H9 (cell line): ENCODE measurements around the gene AKAP1. TPM values are rescaled to one million over a fixed set of nuclear protein-coding genes. Genes with fewer than 3 reads are reported as not detected.

Source experiments
- DNase-seq: peaks from one replicate; pipeline ENCODE4 v3.0.0-alpha.2; 2017
- H2AFZ ChIP-seq: one replicate; pipeline ENCODE4 v1.6.1; 2013; ENCODE audit warnings: mild to moderate bottlenecking, low read length, control low read depth, moderate library complexity
- H2AK5ac ChIP-seq: 2 replicates; pipeline ENCODE4 v1.6.1; 2013; ENCODE audit warnings: low read length, control low read depth, mixed read lengths; ENCODE audit not compliant: insufficient read length
- H2BK120ac ChIP-seq: one replicate; pipeline ENCODE4 v1.6.1; 2013; ENCODE audit warnings: low read depth, mild to moderate bottlenecking, low read length, control low read depth, inconsistent platforms; ENCODE audit not compliant: poor library complexity, severe bottlenecking
- H2BK12ac ChIP-seq: 2 replicates; pipeline ENCODE4 v1.6.1; 2013; ENCODE audit warnings: low read length, control low read depth, mixed read lengths, low read depth; ENCODE audit not compliant: insufficient read length
- H2BK15ac ChIP-seq: 2 replicates; pipeline ENCODE4 v1.6.1; 2013; ENCODE audit warnings: low read depth, low read length, control low read depth
- H2BK20ac ChIP-seq: one replicate; pipeline ENCODE4 v1.6.1; 2013; ENCODE audit warnings: low read depth, mild to moderate bottlenecking, low read length, control low read depth, inconsistent platforms; ENCODE audit not compliant: poor library complexity, severe bottlenecking
- H2BK5ac ChIP-seq: 2 replicates; pipeline ENCODE4 v1.6.1; 2013; ENCODE audit warnings: low read length, control low read depth, mixed read lengths; ENCODE audit not compliant: insufficient read length
- H3K14ac ChIP-seq: 2 replicates; pipeline ENCODE4 v1.6.1; 2013; ENCODE audit warnings: low read length, control low read depth; ENCODE audit not compliant: insufficient read depth
- H3K18ac ChIP-seq: 2 replicates; pipeline ENCODE4 v1.6.1; 2013; ENCODE audit warnings: low read depth, mild to moderate bottlenecking, mixed read lengths, low read length, control low read depth; ENCODE audit not compliant: insufficient read length
- H3K23ac ChIP-seq: 2 replicates; pipeline ENCODE4 v1.6.1; 2013; ENCODE audit warnings: low read length, control low read depth, mixed read lengths, low read depth; ENCODE audit not compliant: insufficient read length
- H3K23me2 ChIP-seq: 2 replicates; pipeline ENCODE4 v1.6.1; 2013; ENCODE audit warnings: low read depth, mild to moderate bottlenecking, mixed read lengths, low read length, control low read depth; ENCODE audit not compliant: insufficient read length, poor library complexity, severe bottlenecking
- H3K27ac ChIP-seq: 2 replicates; pipeline ENCODE4 v1.5.1; 2013; ENCODE audit warnings: low read length, control low read depth, mixed read lengths, low read depth; ENCODE audit not compliant: insufficient read length
- H3K27me3 ChIP-seq: 2 replicates; pipeline ENCODE4 v1.6.1; 2013; ENCODE audit warnings: low read length, control low read depth, inconsistent platforms; ENCODE audit not compliant: insufficient read depth
- H3K4ac ChIP-seq: 2 replicates; pipeline ENCODE4 v1.6.1; 2013; ENCODE audit warnings: low read depth, mild to moderate bottlenecking, control low read depth, inconsistent platforms, low read length, moderate library complexity
- H3K4me1 ChIP-seq: 2 replicates; pipeline ENCODE4 v1.6.1; 2013; ENCODE audit warnings: low read length, control low read depth, inconsistent platforms; ENCODE audit not compliant: insufficient read depth
- H3K4me2 ChIP-seq: 2 replicates; pipeline ENCODE4 v1.6.1; 2013; ENCODE audit warnings: low read length, control low read depth, mixed read lengths; ENCODE audit not compliant: insufficient read length, insufficient read depth
- H3K56ac ChIP-seq: 2 replicates; pipeline ENCODE4 v1.6.1; 2013; ENCODE audit warnings: low read depth, mild to moderate bottlenecking, mixed read lengths, low read length, control low read depth; ENCODE audit not compliant: insufficient read length
- H3K79me1 ChIP-seq: 2 replicates; pipeline ENCODE4 v1.6.1; 2013; ENCODE audit warnings: low read depth, mild to moderate bottlenecking, moderate library complexity, low read length, control low read depth, inconsistent platforms; ENCODE audit not compliant: insufficient read depth, poor library complexity, severe bottlenecking
- H3K79me2 ChIP-seq: 2 replicates; pipeline ENCODE4 v1.6.1; 2013; ENCODE audit warnings: low read length, control low read depth, inconsistent platforms; ENCODE audit not compliant: insufficient read depth
- H3K9ac ChIP-seq: 2 replicates; pipeline ENCODE4 v1.6.1; 2013; ENCODE audit warnings: low read length, control low read depth, mixed read lengths; ENCODE audit not compliant: insufficient read length; ENCODE audit errors: extremely low read depth
- H3K9me3 ChIP-seq: one replicate; pipeline ENCODE4 v1.6.1; 2013; ENCODE audit warnings: low read depth, low read length, inconsistent platforms; ENCODE audit not compliant: control insufficient read depth
- H3T11ph ChIP-seq: one replicate; pipeline ENCODE4 v1.6.1; 2013; ENCODE audit warnings: mild to moderate bottlenecking, low read length, control low read depth, inconsistent platforms
- H4K20me1 ChIP-seq: one replicate; pipeline ENCODE4 v1.6.1; 2013; ENCODE audit not compliant: control insufficient read depth, insufficient read length, insufficient read depth
- H4K5ac ChIP-seq: 2 replicates; pipeline ENCODE4 v1.6.1; 2013; ENCODE audit warnings: low read depth, mild to moderate bottlenecking, mixed read lengths, low read length, control low read depth; ENCODE audit not compliant: insufficient read length
- H4K8ac ChIP-seq: replicated peaks from 2 replicates; pipeline ENCODE4 v1.6.1; 2013; ENCODE audit warnings: low read length, control low read depth, mixed read lengths, low read depth; ENCODE audit not compliant: insufficient read length
- H4K91ac ChIP-seq: 2 replicates; pipeline ENCODE4 v1.6.1; 2013; ENCODE audit warnings: low read depth, mild to moderate bottlenecking, moderate library complexity, mixed read lengths, low read length, control low read depth; ENCODE audit not compliant: insufficient read length
- H3K27ac Mint-ChIP-seq, 3 experiments: 2 replicates in 2 of 3; 3 replicates in 1 of 3; pipeline ENCODE4 v1.8.0; 2020 to 2021; ENCODE audit warnings: mixed read lengths in 3 of 3, mild to moderate bottlenecking in 1 of 3, moderate library complexity in 1 of 3
- H3K27me3 Mint-ChIP-seq: 2 replicates; pipeline ENCODE4 v1.8.0; 2021; ENCODE audit warnings: low read depth, mild to moderate bottlenecking, moderate library complexity, mixed read lengths
- H3K36me3 Mint-ChIP-seq, 3 experiments: 2 replicates in 2 of 3; 3 replicates in 1 of 3; pipeline ENCODE4 v1.8.0; 2020 to 2021; ENCODE audit warnings: low read depth in 3 of 3, mixed read lengths in 3 of 3; ENCODE audit not compliant: insufficient read depth in 1 of 3
- H3K4me1 Mint-ChIP-seq, 2 experiments: 2 replicates each; pipeline ENCODE4 v1.8.0; 2020; ENCODE audit warnings: mixed read lengths in 2 of 2
- H3K4me3 Mint-ChIP-seq, 2 experiments: 2 replicates in 1 of 2; 3 replicates in 1 of 2; pipeline ENCODE4 v1.8.0; 2020 to 2021; ENCODE audit warnings: mild to moderate bottlenecking in 2 of 2, mixed read lengths in 2 of 2, moderate library complexity in 1 of 2
- H3K9me3 Mint-ChIP-seq, 2 experiments: 2 replicates in 1 of 2; 3 replicates in 1 of 2; pipeline ENCODE4 v1.8.0; 2020; ENCODE audit warnings: mild to moderate bottlenecking in 2 of 2, mixed read lengths in 2 of 2, moderate library complexity in 1 of 2
- WGBS: extraction: QIAGEN DNeasy Blood & Tissue Kit; methylation state at CpG from one replicate; pipeline ENCODE4 v1.1.7; 2013; ENCODE audit warnings: missing lambda C conversion rate, low lambda C conversion rate, mixed read lengths; ENCODE audit not compliant: insufficient read length; ENCODE audit errors: extremely low coverage; 5-methylcytosine and 5-hydroxymethylcytosine counted together
- total RNA-seq: library from RNA; stranded (reverse); gene quantifications from 2 replicates; pipeline ENCODE4 v1.2.1, GENCODE V29; 2021
- TF ChIP-seq, protein P1 (sequence below): fragments of 200-600 bp; sonication (generic); conservative IDR thresholded peaks from 3 replicates; pipeline ENCODE4 v1.8.0; 2021; ENCODE audit warnings: antibody characterized with exemption, mild to moderate bottlenecking

AKAP1 gene
- total RNA-seq, 1 experiment from 2014 or later, result 61.2 TPM

DNA sequence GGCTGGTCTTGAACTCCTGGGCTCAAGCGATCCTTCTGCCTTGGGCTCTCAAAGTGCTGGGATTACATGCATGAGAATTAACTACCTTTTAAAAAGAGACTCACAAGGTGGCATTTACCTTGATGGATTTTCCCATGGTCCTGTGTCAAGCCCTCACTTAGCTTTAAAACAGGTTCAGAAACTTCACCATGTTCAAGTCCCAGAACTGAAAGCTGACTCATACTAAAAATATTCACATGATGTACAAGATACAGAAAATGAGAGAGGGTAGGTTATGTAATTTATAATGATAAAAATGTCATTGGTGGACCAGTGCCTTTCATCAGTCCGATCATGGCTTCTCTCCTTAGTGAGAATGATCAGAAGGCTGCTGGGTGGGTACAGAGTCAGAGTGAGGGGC lies 4.3 kb upstream of the AKAP1 start:
- no CpG with 5 or more reads among the region's 2 CpGs for WGBS
- Mint-ChIP-seq H3K27me3 (no peaks in the 10 kb centered on the region; the same call in 1 of the 2 replicates), H3K4me3 (no peak overlapping the region), H3K9me3 (no peaks in the 10 kb centered on the region), H3K27ac (no peak overlapping the region), H3K36me3 (no peaks in the 10 kb centered on the region), H3K4me1 (peaks cover 35 to 42% of the 10 kb centered on the region in 2 experiments)
- H2AFZ ChIP-seq, result no peak overlapping the region
- H4K20me1 ChIP-seq, result no peaks in the 10 kb centered on the region
- no peak overlapping the region for H3K4me2 ChIP-seq
- H3K23ac ChIP-seq, result no peak overlapping the region
- H2BK12ac ChIP-seq, result no peak overlapping the region
- H3K56ac ChIP-seq, result no peak overlapping the region
- peaks cover 4% of the 10 kb centered on the region for H3K23me2 ChIP-seq
- H4K91ac ChIP-seq, result no peak overlapping the region
- no peak for DNase-seq
- no peaks in the 10 kb centered on the region for H3K27me3 ChIP-seq
- no peak overlapping the region for H3K14ac ChIP-seq
- no peak overlapping the region for H3K4ac ChIP-seq
- TF ChIP-seq, protein P1, sequence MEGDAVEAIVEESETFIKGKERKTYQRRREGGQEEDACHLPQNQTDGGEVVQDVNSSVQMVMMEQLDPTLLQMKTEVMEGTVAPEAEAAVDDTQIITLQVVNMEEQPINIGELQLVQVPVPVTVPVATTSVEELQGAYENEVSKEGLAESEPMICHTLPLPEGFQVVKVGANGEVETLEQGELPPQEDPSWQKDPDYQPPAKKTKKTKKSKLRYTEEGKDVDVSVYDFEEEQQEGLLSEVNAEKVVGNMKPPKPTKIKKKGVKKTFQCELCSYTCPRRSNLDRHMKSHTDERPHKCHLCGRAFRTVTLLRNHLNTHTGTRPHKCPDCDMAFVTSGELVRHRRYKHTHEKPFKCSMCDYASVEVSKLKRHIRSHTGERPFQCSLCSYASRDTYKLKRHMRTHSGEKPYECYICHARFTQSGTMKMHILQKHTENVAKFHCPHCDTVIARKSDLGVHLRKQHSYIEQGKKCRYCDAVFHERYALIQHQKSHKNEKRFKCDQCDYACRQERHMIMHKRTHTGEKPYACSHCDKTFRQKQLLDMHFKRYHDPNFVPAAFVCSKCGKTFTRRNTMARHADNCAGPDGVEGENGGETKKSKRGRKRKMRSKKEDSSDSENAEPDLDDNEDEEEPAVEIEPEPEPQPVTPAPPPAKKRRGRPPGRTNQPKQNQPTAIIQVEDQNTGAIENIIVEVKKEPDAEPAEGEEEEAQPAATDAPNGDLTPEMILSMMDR, result no peak
- H2AK5ac ChIP-seq, result no peak overlapping the region
- H3K79me1 ChIP-seq, result no peaks in the 10 kb centered on the region
- no peaks in the 10 kb centered on the region for H3K9me3 ChIP-seq
- no peak overlapping the region for H2BK5ac ChIP-seq
- H2BK120ac ChIP-seq, result no peak overlapping the region
- H3K4me1 ChIP-seq, result no peaks in the 10 kb centered on the region
- H2BK20ac ChIP-seq, result no peak overlapping the region
- no peak overlapping the region for H3K18ac ChIP-seq
- no peak overlapping the region for H3K27ac ChIP-seq
- H3K79me2 ChIP-seq, result no peaks in the 10 kb centered on the region
- no peak overlapping the region for H3T11ph ChIP-seq
- H4K8ac ChIP-seq, result no peak overlapping the region
- no peak overlapping the region for H4K5ac ChIP-seq
- no peak overlapping the region for H3K9ac ChIP-seq
- no peak overlapping the region for H2BK15ac ChIP-seq
